GM19240 (cell line): ENCODE results near the gene OR4F6.

ENCODE experiments used
- DNase-seq: peaks from one replicate; pipeline ENCODE4 v3.0.0; 2011; ENCODE audit warnings: low spot score; ENCODE audit not compliant: insufficient read length

The OR4F6 gene

GRCh38 chr15:101804941-101805340, 1.6 kb downstream of the OR4F6 start:
- DNase-seq, result no peak

- no peak for DNase-seq
These were observed 2.5 kb downstream of the OR4F6 start for GRCh38 chr15:101805605-101806345.

- DNase-seq, result no peak
These were observed 4.1 kb downstream of the OR4F6 start for GRCh38 chr15:101807345-101807945.

GRCh38 chr15:101808201-101808600, 4.9 kb downstream of the OR4F6 start:
- DNase-seq, result no peak

GRCh38 chr15:101810456-101810855, 7.1 kb downstream of the OR4F6 start:
- no peak for DNase-seq

GRCh38 chr15:101810876-101811275, 7.6 kb downstream of the OR4F6 start:
- no peak for DNase-seq

- DNase-seq, result no peak
These were observed 8.6 kb downstream of the OR4F6 start, which contains the start of gene OR4F15 for GRCh38 chr15:101811902-101812301. Gene OR4F15 (plus strand): TSS chr15:101812202. CDS start chr15:101818187, 5,985 bp downstream.

- no peak for DNase-seq
These were observed 10.7 kb downstream of the OR4F6 start for GRCh38 chr15:101813803-101814534.

- DNase-seq, result no peak
These were observed 17.5 kb downstream of the OR4F6 start for GRCh38 chr15:101820781-101821180.

GRCh38 chr15:101827257-101827656, 23.9 kb downstream of the OR4F6 start:
- no peak for DNase-seq

GRCh38 chr15:101828774-101829173, 25.5 kb downstream of the OR4F6 start:
- DNase-seq, result no peak

- no peak for DNase-seq
These were observed 38.3 kb downstream of the OR4F6 start for GRCh38 chr15:101841656-101842055.

GRCh38 chr15:101844916-101845315, 41.6 kb downstream of the OR4F6 start:
- no peak for DNase-seq

- no peak for DNase-seq
These were observed 49.0 kb downstream of the OR4F6 start for GRCh38 chr15:101852356-101852755.
